Measurements from ENCODE around the gene FTO. TPM values are rescaled to one million over a fixed set of nuclear protein-coding genes. Genes with fewer than 3 reads are reported as not detected.
A peak's percentile ranks its signal among the peaks of the same experiment; 100 is the strongest.

FTO gene
- total and polyA plus RNA-seq, 2 of the 13 experiments (the other 11 are each of a cell fraction or from before 2014, with no cell fraction given), result 41.6 to 55.8 TPM

GRCh38 chr16:53703590-53704444, at the start of gene FTO, which contains the start of gene RPGRIP1L (continued):
- TF ChIP-seq ZNF747 (CRISPR knock-in tag; IDR thresholded peaks at IDR 0.05; ENCODE audit: borderline replicate concordance), result peak; percentile 76; the same call in 1 of the 2 replicates
- peak; percentile 50; the same call in 1 of the 2 replicates for TF ChIP-seq ZBTB38 (CRISPR knock-in tag; IDR thresholded peaks at IDR 0.05)
- TF ChIP-seq PRDM10 (CRISPR knock-in tag; IDR thresholded peaks at IDR 0.05; ENCODE audit: low read depth), result peak; percentile 85
- TF ChIP-seq HNRNPL (IDR thresholded peaks at IDR 0.05; ENCODE audit: low read depth, low read length), result 0 out of 2 replicates have a peak, but pooled peaks have one; percentile 33
- TF ChIP-seq ZNF883 (CRISPR knock-in tag; IDR thresholded peaks at IDR 0.05; ENCODE audit: not compliant biosample characterization), result no peak
- peak; percentile 100 for TF ChIP-seq NAIF1 (CRISPR knock-in tag; IDR thresholded peaks at IDR 0.05; ENCODE audit: borderline replicate concordance)
- peak; percentile 86 for TF ChIP-seq BORCS8-MEF2B (CRISPR knock-in tag; IDR thresholded peaks at IDR 0.05)
- TF ChIP-seq ZNF629 (CRISPR knock-in tag; conservative IDR thresholded peaks at IDR 0.05), result no peak
- TF ChIP-seq ZNF556 (CRISPR knock-in tag; IDR thresholded peaks at IDR 0.05; ENCODE audit: borderline replicate concordance), result peak; percentile 97; the same call in 1 of the 2 replicates
- TF ChIP-seq HNF1A (IDR thresholded peaks at IDR 0.05; ENCODE audit: low read depth), result peak; percentile 15; the same call in 1 of the 2 replicates
- peak; percentile 83; the same call in 1 of the 2 replicates for TF ChIP-seq HNF1A (CRISPR knock-in tag; IDR thresholded peaks at IDR 0.05; ENCODE audit: borderline replicate concordance)
- 0 out of 2 replicates have a peak, but pooled peaks have one; percentile 49 for TF ChIP-seq MTERF4 (CRISPR knock-in tag; IDR thresholded peaks at IDR 0.05)
- no peak for TF ChIP-seq ZNF841 (CRISPR knock-in tag; IDR thresholded peaks at IDR 0.05; ENCODE audit: borderline replicate concordance)
- no peak for TF ChIP-seq ZNF557 (CRISPR knock-in tag; IDR thresholded peaks at IDR 0.05)
- no peak for TF ChIP-seq ZNF512 (CRISPR knock-in tag; IDR thresholded peaks at IDR 0.05)
- TF ChIP-seq AHR (CRISPR knock-in tag; IDR thresholded peaks at IDR 0.05), result peak; percentile 82; the same call in 1 of the 2 replicates
- TF ChIP-seq KDM4B (CRISPR knock-in tag; IDR thresholded peaks at IDR 0.05), result peak; percentile 46; the same call in 1 of the 2 replicates
